ENCODE data around the gene INSYN2B. TPM values are rescaled to one million over a fixed set of nuclear protein-coding genes. Genes with fewer than 3 reads are reported as not detected.

The INSYN2B gene
- total and polyA plus RNA-seq, 2 of the 8 experiments (the other 6 are each of a cell fraction or from before 2014, with no cell fraction given) = not detected

GRCh38 chr5:169842699-169843098 is 137.6 kb downstream of the INSYN2B start (continued):
- TF ChIP-seq, protein P1, sequence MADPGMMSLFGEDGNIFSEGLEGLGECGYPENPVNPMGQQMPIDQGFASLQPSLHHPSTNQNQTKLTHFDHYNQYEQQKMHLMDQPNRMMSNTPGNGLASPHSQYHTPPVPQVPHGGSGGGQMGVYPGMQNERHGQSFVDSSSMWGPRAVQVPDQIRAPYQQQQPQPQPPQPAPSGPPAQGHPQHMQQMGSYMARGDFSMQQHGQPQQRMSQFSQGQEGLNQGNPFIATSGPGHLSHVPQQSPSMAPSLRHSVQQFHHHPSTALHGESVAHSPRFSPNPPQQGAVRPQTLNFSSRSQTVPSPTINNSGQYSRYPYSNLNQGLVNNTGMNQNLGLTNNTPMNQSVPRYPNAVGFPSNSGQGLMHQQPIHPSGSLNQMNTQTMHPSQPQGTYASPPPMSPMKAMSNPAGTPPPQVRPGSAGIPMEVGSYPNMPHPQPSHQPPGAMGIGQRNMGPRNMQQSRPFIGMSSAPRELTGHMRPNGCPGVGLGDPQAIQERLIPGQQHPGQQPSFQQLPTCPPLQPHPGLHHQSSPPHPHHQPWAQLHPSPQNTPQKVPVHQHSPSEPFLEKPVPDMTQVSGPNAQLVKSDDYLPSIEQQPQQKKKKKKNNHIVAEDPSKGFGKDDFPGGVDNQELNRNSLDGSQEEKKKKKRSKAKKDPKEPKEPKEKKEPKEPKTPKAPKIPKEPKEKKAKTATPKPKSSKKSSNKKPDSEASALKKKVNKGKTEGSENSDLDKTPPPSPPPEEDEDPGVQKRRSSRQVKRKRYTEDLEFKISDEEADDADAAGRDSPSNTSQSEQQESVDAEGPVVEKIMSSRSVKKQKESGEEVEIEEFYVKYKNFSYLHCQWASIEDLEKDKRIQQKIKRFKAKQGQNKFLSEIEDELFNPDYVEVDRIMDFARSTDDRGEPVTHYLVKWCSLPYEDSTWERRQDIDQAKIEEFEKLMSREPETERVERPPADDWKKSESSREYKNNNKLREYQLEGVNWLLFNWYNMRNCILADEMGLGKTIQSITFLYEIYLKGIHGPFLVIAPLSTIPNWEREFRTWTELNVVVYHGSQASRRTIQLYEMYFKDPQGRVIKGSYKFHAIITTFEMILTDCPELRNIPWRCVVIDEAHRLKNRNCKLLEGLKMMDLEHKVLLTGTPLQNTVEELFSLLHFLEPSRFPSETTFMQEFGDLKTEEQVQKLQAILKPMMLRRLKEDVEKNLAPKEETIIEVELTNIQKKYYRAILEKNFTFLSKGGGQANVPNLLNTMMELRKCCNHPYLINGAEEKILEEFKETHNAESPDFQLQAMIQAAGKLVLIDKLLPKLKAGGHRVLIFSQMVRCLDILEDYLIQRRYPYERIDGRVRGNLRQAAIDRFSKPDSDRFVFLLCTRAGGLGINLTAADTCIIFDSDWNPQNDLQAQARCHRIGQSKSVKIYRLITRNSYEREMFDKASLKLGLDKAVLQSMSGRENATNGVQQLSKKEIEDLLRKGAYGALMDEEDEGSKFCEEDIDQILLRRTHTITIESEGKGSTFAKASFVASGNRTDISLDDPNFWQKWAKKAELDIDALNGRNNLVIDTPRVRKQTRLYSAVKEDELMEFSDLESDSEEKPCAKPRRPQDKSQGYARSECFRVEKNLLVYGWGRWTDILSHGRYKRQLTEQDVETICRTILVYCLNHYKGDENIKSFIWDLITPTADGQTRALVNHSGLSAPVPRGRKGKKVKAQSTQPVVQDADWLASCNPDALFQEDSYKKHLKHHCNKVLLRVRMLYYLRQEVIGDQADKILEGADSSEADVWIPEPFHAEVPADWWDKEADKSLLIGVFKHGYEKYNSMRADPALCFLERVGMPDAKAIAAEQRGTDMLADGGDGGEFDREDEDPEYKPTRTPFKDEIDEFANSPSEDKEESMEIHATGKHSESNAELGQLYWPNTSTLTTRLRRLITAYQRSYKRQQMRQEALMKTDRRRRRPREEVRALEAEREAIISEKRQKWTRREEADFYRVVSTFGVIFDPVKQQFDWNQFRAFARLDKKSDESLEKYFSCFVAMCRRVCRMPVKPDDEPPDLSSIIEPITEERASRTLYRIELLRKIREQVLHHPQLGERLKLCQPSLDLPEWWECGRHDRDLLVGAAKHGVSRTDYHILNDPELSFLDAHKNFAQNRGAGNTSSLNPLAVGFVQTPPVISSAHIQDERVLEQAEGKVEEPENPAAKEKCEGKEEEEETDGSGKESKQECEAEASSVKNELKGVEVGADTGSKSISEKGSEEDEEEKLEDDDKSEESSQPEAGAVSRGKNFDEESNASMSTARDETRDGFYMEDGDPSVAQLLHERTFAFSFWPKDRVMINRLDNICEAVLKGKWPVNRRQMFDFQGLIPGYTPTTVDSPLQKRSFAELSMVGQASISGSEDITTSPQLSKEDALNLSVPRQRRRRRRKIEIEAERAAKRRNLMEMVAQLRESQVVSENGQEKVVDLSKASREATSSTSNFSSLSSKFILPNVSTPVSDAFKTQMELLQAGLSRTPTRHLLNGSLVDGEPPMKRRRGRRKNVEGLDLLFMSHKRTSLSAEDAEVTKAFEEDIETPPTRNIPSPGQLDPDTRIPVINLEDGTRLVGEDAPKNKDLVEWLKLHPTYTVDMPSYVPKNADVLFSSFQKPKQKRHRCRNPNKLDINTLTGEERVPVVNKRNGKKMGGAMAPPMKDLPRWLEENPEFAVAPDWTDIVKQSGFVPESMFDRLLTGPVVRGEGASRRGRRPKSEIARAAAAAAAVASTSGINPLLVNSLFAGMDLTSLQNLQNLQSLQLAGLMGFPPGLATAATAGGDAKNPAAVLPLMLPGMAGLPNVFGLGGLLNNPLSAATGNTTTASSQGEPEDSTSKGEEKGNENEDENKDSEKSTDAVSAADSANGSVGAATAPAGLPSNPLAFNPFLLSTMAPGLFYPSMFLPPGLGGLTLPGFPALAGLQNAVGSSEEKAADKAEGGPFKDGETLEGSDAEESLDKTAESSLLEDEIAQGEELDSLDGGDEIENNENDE (IDR thresholded peaks at IDR 0.05; ENCODE audit: insufficient replicate concordance, low read length) = no peak
- TF ChIP-seq CTCF (IDR thresholded peaks at IDR 0.05; ENCODE audit: control extremely low read depth in 1 of 3, insufficient read depth in 1 of 3, low read depth in 1 of 3, low read length in 3 of 3) (no peak), TEAD4 (IDR thresholded peaks at IDR 0.05; ENCODE audit: low read depth, low read length) (no peak)
